ENCODE results near the gene C1orf21. TPM values are rescaled to one million over a fixed set of nuclear protein-coding genes. Genes with fewer than 3 reads are reported as not detected.

The C1orf21 gene
- polyA plus RNA-seq, 1 of the 3 experiments (the other 2 are of a cell fraction), result 4.8 TPM

DNA sequence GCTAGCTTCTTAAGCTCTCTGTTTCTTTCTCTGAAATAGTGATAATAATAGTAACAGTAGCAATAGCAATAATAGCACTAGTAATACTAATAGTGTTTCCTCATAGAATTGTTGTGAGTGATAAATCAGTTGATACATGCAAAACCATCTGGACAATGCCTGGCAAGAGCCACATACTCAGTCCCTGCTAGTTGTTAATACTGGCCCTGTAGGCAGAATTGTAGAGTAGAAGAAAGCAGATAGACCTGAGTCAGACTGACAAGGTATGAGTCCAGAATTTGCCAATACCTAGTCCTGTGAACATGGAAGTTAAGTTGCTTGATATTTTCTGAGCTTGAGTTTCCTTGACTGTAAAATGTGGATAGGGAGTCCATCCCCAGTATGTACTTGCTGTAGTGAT lies 171.9 kb downstream of the C1orf21 start:
- POLR2A ChIA-PET, result no interaction called here
- H3K4me2 ChIP-seq, result no peak overlapping the region
- no peaks in the 10 kb centered on the region for H4K20me1 ChIP-seq (ENCODE audit: insufficient read depth)
- H3K9me2 ChIP-seq, result no peaks in the 10 kb centered on the region
- no peak overlapping the region for H2AFZ ChIP-seq (ENCODE audit: low read depth)
- H3K27ac ChIP-seq (ENCODE audit: low read depth in 2 of 2, low read length in 1 of 2), result no peak overlapping the region
- H3F3A ChIP-seq (replicated peaks; ENCODE audit: insufficient read depth), result no peaks in the 10 kb centered on the region
- TF ChIP-seq MEF2A (IDR thresholded peaks at IDR 0.05; ENCODE audit: borderline replicate concordance, low read depth), result no peak
- no peak for TF ChIP-seq NRF1 (IDR thresholded peaks at IDR 0.05; ENCODE audit: low read depth, low read length)
- no peak for TF ChIP-seq MXI1 (IDR thresholded peaks at IDR 0.05; ENCODE audit: low read depth, low read length)
- TF ChIP-seq EZH2phosphoT487 (IDR thresholded peaks at IDR 0.05; ENCODE audit: borderline replicate concordance, low read depth), result no peak
- TF ChIP-seq ELF1 (IDR thresholded peaks at IDR 0.05), result no peak
- TF ChIP-seq GABPA (IDR thresholded peaks at IDR 0.05; ENCODE audit: low read depth), result no peak
- no peak for TF ChIP-seq NFIC (IDR thresholded peaks at IDR 0.05; ENCODE audit: borderline replicate concordance)
- no peak for TF ChIP-seq JUND (IDR thresholded peaks at IDR 0.05)
- no peak for TF ChIP-seq RFX5 (IDR thresholded peaks at IDR 0.05; ENCODE audit: low read length)
- no peak for TF ChIP-seq USF1 (IDR thresholded peaks at IDR 0.05; ENCODE audit: borderline replicate concordance, low read depth)
- no peak for TF ChIP-seq POLR2AphosphoS5 (IDR thresholded peaks at IDR 0.05; ENCODE audit: low read depth, low read length)
- no peak for TF ChIP-seq RCOR1 (IDR thresholded peaks at IDR 0.05; ENCODE audit: low read length)
- TF ChIP-seq, protein P1, sequence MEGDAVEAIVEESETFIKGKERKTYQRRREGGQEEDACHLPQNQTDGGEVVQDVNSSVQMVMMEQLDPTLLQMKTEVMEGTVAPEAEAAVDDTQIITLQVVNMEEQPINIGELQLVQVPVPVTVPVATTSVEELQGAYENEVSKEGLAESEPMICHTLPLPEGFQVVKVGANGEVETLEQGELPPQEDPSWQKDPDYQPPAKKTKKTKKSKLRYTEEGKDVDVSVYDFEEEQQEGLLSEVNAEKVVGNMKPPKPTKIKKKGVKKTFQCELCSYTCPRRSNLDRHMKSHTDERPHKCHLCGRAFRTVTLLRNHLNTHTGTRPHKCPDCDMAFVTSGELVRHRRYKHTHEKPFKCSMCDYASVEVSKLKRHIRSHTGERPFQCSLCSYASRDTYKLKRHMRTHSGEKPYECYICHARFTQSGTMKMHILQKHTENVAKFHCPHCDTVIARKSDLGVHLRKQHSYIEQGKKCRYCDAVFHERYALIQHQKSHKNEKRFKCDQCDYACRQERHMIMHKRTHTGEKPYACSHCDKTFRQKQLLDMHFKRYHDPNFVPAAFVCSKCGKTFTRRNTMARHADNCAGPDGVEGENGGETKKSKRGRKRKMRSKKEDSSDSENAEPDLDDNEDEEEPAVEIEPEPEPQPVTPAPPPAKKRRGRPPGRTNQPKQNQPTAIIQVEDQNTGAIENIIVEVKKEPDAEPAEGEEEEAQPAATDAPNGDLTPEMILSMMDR (IDR thresholded peaks at IDR 0.05), result no peak
- TF ChIP-seq MAX (IDR thresholded peaks at IDR 0.05; ENCODE audit: low read depth), result no peak
- TF ChIP-seq TAF1 (IDR thresholded peaks at IDR 0.05; ENCODE audit: borderline replicate concordance, low read depth, low read length), result no peak
- no peak for TF ChIP-seq GATA2 (CRISPR knock-in tag; IDR thresholded peaks at IDR 0.05)
- no peak for TF ChIP-seq CHD2 (IDR thresholded peaks at IDR 0.05; ENCODE audit: low read length, partially characterized antibody)
- no peak for TF ChIP-seq YY1 (IDR thresholded peaks at IDR 0.05; ENCODE audit: low read depth)
- no peak for TF ChIP-seq SMC3 (IDR thresholded peaks at IDR 0.05; ENCODE audit: low read depth, low read length)
- H3K36me3 ChIP-seq (replicated peaks in 1 of 2; ENCODE audit: control insufficient read depth in 1 of 2, insufficient read depth in 2 of 2, low read length in 1 of 2), result no peaks in the 10 kb centered on the region
- H3K4me1 ChIP-seq (ENCODE audit: control insufficient read depth in 1 of 2, insufficient read depth in 2 of 2, low read depth in 1 of 2, low read length in 1 of 2), result peaks cover 7 to 10% of the 10 kb centered on the region in 2 experiments; a peak in 3 of 4 replicates
- H3K9me3 ChIP-seq, result no peaks in the 10 kb centered on the region
- CTCF ChIA-PET, result no interaction called here
- H3K4me3 ChIP-seq (ENCODE audit: low read depth in 2 of 2, low read length in 1 of 2), result no peak overlapping the region
- no peak for DNase-seq
- no peaks in the 10 kb centered on the region for H3K27me3 ChIP-seq (ENCODE audit: insufficient read depth)
- no peak overlapping the region for H3K9ac ChIP-seq
- H3K79me2 ChIP-seq (ENCODE audit: insufficient read depth), result no peaks in the 10 kb centered on the region

Measured in SK-N-SH (cell line).